CD4-positive, alpha-beta T cell treated with Interferon gamma for 1 hour (primary cell): ENCODE results near the gene LRP2BP.
"Not testable (repeated sequence)": the region's sequence is repeated elsewhere in the genome, so short reads cannot be mapped to it uniquely, and the experiment has no call there.

Experiments used
- DNase-seq: peaks from one replicate; pipeline ENCODE4 v3.0.0-alpha.2; 2020

Gene LRP2BP

GRCh38 chr4:185394568-185395237 lies 1.0 kb downstream of the LRP2BP start:
- DNase-seq: no peak

- no peak for DNase-seq
These were observed 3.6 kb downstream of the LRP2BP start for GRCh38 chr4:185392156-185392555.

GRCh38 chr4:185390941-185391340 lies 4.8 kb downstream of the LRP2BP start:
- DNase-seq: no peak

- no peak for DNase-seq
These were observed 7.8 kb downstream of the LRP2BP start for GRCh38 chr4:185387957-185388356.

GRCh38 chr4:185384930-185385331 lies 10.8 kb downstream of the LRP2BP start:
- DNase-seq: no peak

GRCh38 chr4:185384061-185384460 lies 11.7 kb downstream of the LRP2BP start:
- DNase-seq: no peak

GRCh38 chr4:185383451-185383850 lies 12.3 kb downstream of the LRP2BP start:
- DNase-seq: no peak

GRCh38 chr4:185382754-185383153 lies 13.0 kb downstream of the LRP2BP start:
- DNase-seq: no peak

GRCh38 chr4:185381288-185382196 lies 14.2 kb downstream of the LRP2BP start:
- no peak for DNase-seq

GRCh38 chr4:185380320-185380719 lies 15.4 kb downstream of the LRP2BP start:
- DNase-seq: no peak

GRCh38 chr4:185379326-185380295 lies 16.1 kb downstream of the LRP2BP start:
- DNase-seq: no peak

GRCh38 chr4:185378264-185378663 lies 17.5 kb downstream of the LRP2BP start:
- DNase-seq: no peak

- no peak for DNase-seq
These were observed 21.2 kb downstream of the LRP2BP start for GRCh38 chr4:185374573-185374972.

GRCh38 chr4:185374027-185374426 lies 21.7 kb downstream of the LRP2BP start:
- DNase-seq: no peak

- no peak for DNase-seq
These were observed 24.0 kb downstream of the LRP2BP start for GRCh38 chr4:185371702-185372101.

- no peak for DNase-seq
These were observed 25.3 kb downstream of the LRP2BP start for GRCh38 chr4:185370268-185370949.

- DNase-seq: no peak
These were observed 26.0 kb downstream of the LRP2BP start for GRCh38 chr4:185369731-185370130.

GRCh38 chr4:185364886-185365285 lies 30.8 kb downstream of the LRP2BP start:
- DNase-seq: no peak

- no peak for DNase-seq
These were observed 32.5 kb downstream of the LRP2BP start for GRCh38 chr4:185363251-185363650.

- DNase-seq: not testable (repeated sequence)
These were observed 33.2 kb downstream of the LRP2BP start for GRCh38 chr4:185362570-185362969.

GRCh38 chr4:185361872-185362271 lies 33.9 kb downstream of the LRP2BP start:
- DNase-seq: no peak

GRCh38 chr4:185359767-185360446 lies 35.8 kb downstream of the LRP2BP start:
- no peak for DNase-seq
